CD4-positive, alpha-beta T cell (primary cell): Measurements from ENCODE around the gene PLEKHA8. TPM values are rescaled to one million over a fixed set of nuclear protein-coding genes. Genes with fewer than 3 reads are reported as not detected.

ENCODE experiments used
- ATAC-seq: fragments of 200-7000 bp; cut with Tn5 transposase; one replicate; pipeline ENCODE4 v1.10.0; 2022; ENCODE audit warnings: mild to moderate bottlenecking; ENCODE audit not compliant: poor library complexity
- CTCF ChIA-PET: fragments of 350-600 bp; sonication (Branson Sonifier 250); formaldehyde crosslinking; loops from one replicate; lab custom pipeline; 2021; ENCODE audit warnings: antibody characterized with exemption, inconsistent platforms; lab: Charles Lee
- POLR2A ChIA-PET: fragments of 350-600 bp; sonication (Branson Sonifier 250); formaldehyde crosslinking; loops from one replicate; lab custom pipeline; 2021; ENCODE audit warnings: antibody characterized with exemption, inconsistent platforms; lab: Charles Lee
- DNase-seq, 14 experiments: peaks; one replicate each; pipeline ENCODE4 v3.0.0-alpha.2; 2013 to 2020; ENCODE audit warnings: mixed read lengths in 2 of 14
- H3K27ac ChIP-seq, 2 donors: one replicate each; pipeline versions ENCODE4 v1.5.1 to v1.7.0; 2013; ENCODE audit warnings: low read length in 2 of 2, low read depth in 1 of 2, mild to moderate bottlenecking in 1 of 2
- H3K27me3 ChIP-seq, 2 experiments: 1 replicate in 1 of 2; 2 replicates in 1 of 2; pipeline versions ENCODE4 v1.6.1 to v1.7.0; 2013; ENCODE audit warnings: low read length in 2 of 2, control low read depth in 1 of 2, mild to moderate bottlenecking in 1 of 2, moderate library complexity in 1 of 2; ENCODE audit not compliant: insufficient read depth in 2 of 2, control insufficient read depth in 1 of 2
- H3K36me3 ChIP-seq: one replicate; pipeline ENCODE4 v1.6.1; 2013; ENCODE audit warnings: low read length, control low read depth; ENCODE audit not compliant: insufficient read depth
- H3K4me1 ChIP-seq: one replicate; pipeline ENCODE4 v1.6.1; 2013; ENCODE audit warnings: low read length, control low read depth; ENCODE audit not compliant: insufficient read depth
- H3K4me3 ChIP-seq: one replicate; pipeline ENCODE4 v1.5.1; 2013; ENCODE audit warnings: mild to moderate bottlenecking, low read length, moderate library complexity
- H3K9me3 ChIP-seq, 2 experiments: 1 replicate in 1 of 2; 2 replicates in 1 of 2; pipeline versions ENCODE4 v1.6.1 to v1.7.0; 2013; ENCODE audit warnings: low read length in 2 of 2, mild to moderate bottlenecking in 2 of 2, control low read depth in 1 of 2, moderate library complexity in 1 of 2; ENCODE audit not compliant: control insufficient read depth in 1 of 2, insufficient read depth in 1 of 2
- H3K27ac Mint-ChIP-seq: one replicate; pipeline ENCODE4 v1.8.0; 2020; ENCODE audit warnings: mixed read lengths
- H3K27me3 Mint-ChIP-seq: one replicate; pipeline ENCODE4 v1.8.0; 2021; ENCODE audit warnings: mixed read lengths
- H3K36me3 Mint-ChIP-seq: one replicate; pipeline ENCODE4 v1.8.0; 2021; ENCODE audit warnings: low read depth, mixed read lengths
- H3K4me1 Mint-ChIP-seq: one replicate; pipeline ENCODE4 v1.8.0; 2021; ENCODE audit warnings: low read depth, mixed read lengths
- H3K4me3 Mint-ChIP-seq: one replicate; pipeline ENCODE4 v1.8.0; 2020; ENCODE audit warnings: mild to moderate bottlenecking, mixed read lengths
- H3K9me3 Mint-ChIP-seq: one replicate; pipeline ENCODE4 v1.8.0; 2020; ENCODE audit warnings: mixed read lengths
- CTCF ChIP-seq: fragments of 200-600 bp; IDR thresholded peaks from one replicate; pipeline ENCODE4 v1.8.0; 2022; ENCODE audit warnings: antibody characterized with exemption, mild to moderate bottlenecking
- intact Hi-C, 2 experiments: fragments of 100-400 bp; cut with DNase I in 1 of 2; cut with micrococcal nuclease in 1 of 2; formaldehyde crosslinking; loops; one replicate each; pipeline versions ENCODE4 v1.15.1 to v1.9.0; 2023 to 2025; cut with DNase I, micrococcal nuclease
- total RNA-seq, 174 experiments: library from RNA in 2 of 174; stranded (reverse) in 2 of 174; gene quantifications; one replicate each; pipeline ENCODE4 v1.2.3 and lab custom pipeline; 2021 to 2026

Gene PLEKHA8
- total RNA-seq, 2 experiments from 2014 or later, result 7.0 to 7.4 TPM

DNA sequence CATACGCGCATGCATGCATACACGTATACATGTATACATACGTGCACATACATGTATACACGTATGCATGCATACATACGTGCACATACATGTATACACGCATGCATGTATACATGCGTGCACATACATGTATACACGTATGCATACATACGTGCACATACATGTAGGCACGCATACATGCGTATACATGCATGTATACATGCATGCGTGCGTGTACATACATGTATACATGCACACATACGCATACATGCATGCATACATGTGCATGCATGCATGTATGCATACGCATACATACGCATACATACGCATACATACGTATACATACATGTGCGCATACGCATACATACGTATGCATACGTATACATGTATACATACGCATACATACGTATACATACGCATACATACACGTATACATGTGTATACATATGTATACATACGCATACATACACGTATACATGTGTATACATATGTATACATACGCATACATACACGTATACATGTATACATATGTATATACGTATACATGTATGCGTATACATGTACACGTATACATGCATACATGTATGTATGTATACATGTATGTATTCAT, 87.6 kb downstream of the PLEKHA8 start:
- Mint-ChIP-seq H3K9me3 (peaks cover 11% of the 10 kb centered on the region), H3K27ac (no peak overlapping the region), H3K4me1 (peaks cover 9% of the 10 kb centered on the region), H3K4me3 (no peak overlapping the region), H3K27me3 (no peaks in the 10 kb centered on the region), H3K36me3 (peaks cover 21% of the 10 kb centered on the region)
- H3K4me3 ChIP-seq, result no peak overlapping the region
- CTCF ChIA-PET, result no interaction called here
- no peak overlapping the region for H3K27ac ChIP-seq
- ATAC-seq, result no peak
- H3K27me3 ChIP-seq, result no peaks in the 10 kb centered on the region
- H3K36me3 ChIP-seq, result no peaks in the 10 kb centered on the region
- peaks cover 0 to 3% of the 10 kb centered on the region in 2 experiments for H3K9me3 ChIP-seq
- no peak for DNase-seq
- TF ChIP-seq CTCF, result no peak
- POLR2A ChIA-PET, result no interaction called here
- intact Hi-C loops, result no loop called here
- no peaks in the 10 kb centered on the region for H3K4me1 ChIP-seq

DNA sequence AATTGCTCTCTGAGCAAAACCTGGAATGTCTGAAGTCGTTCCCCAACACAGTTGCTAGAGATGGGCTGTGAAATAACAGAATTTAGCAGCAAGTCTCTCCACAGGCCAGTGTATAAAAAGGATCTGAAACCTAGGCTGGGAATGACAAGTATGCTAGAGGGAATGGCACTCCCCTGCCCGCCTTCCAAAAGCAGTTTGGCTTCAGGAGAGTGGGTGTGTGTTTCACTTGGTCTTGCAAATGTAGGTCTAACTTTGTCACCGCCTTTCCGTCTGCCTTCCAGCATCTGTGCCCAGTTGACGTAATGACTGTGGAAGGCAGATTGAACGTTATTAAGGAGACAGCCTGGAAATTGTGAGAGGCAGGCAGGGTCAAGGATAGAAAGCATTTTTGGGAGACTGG, 88.6 kb downstream of the PLEKHA8 start:
- DNase-seq (no peak), ATAC-seq (no peak)
- TF ChIP-seq CTCF, result no peak
- H3K9me3 Mint-ChIP-seq, result peaks cover 11% of the 10 kb centered on the region
- Histone ChIP-seq H3K4me1 (no peaks in the 10 kb centered on the region), H3K36me3 (no peaks in the 10 kb centered on the region), H3K9me3 (peaks cover 0 to 3% of the 10 kb centered on the region in 2 experiments), H3K4me3 (no peak overlapping the region), H3K27ac (no peak overlapping the region), H3K27me3 (no peaks in the 10 kb centered on the region)
- ChIA-PET POLR2A (no interaction called here), CTCF (no interaction called here)
- peaks cover 9% of the 10 kb centered on the region for H3K4me1 Mint-ChIP-seq
- H3K4me3 Mint-ChIP-seq, result no peak overlapping the region
- intact Hi-C loops, result no loop called here
- H3K27me3 Mint-ChIP-seq, result no peaks in the 10 kb centered on the region
- peaks cover 21% of the 10 kb centered on the region for H3K36me3 Mint-ChIP-seq
- no peak overlapping the region for H3K27ac Mint-ChIP-seq

GRCh38 chr7:30117896-30118295, 89.7 kb downstream of the PLEKHA8 start:
- ATAC-seq, result no peak
- TF ChIP-seq CTCF, result no peak
- no peaks in the 10 kb centered on the region for H3K9me3 ChIP-seq
- ChIA-PET CTCF (no interaction called here), POLR2A (no interaction called here)
- intact Hi-C loops, result no loop called here
- peaks cover 9% of the 10 kb centered on the region for H3K4me1 Mint-ChIP-seq
- no peak overlapping the region for H3K4me3 Mint-ChIP-seq
- H3K27ac Mint-ChIP-seq, result no peak overlapping the region
- no peaks in the 10 kb centered on the region for H3K27me3 ChIP-seq
- H3K36me3 ChIP-seq, result no peaks in the 10 kb centered on the region
- H3K27ac ChIP-seq, result no peak overlapping the region
- H3K9me3 Mint-ChIP-seq, result peaks cover 6% of the 10 kb centered on the region
- DNase-seq, result no peak
- H3K4me1 ChIP-seq, result no peaks in the 10 kb centered on the region
- no peak overlapping the region for H3K4me3 ChIP-seq
- H3K36me3 Mint-ChIP-seq, result peaks cover 13% of the 10 kb centered on the region
- H3K27me3 Mint-ChIP-seq, result no peaks in the 10 kb centered on the region
